Activated CD4-positive, alpha-beta T cell treated with anti-CD3 and anti-CD28 coated beads, Interleukin-2, amount 50 U/mL, for 4 hours (primary cell): ENCODE data around the gene SMARCC1.

Experiments used
- DNase-seq, 2 experiments: peaks; one replicate each; pipeline ENCODE4 v3.0.0-alpha.2; 2020

The SMARCC1 gene

GRCh38 chr3:47688488-47688887 lies 93.2 kb downstream of the SMARCC1 start:
- no peak for DNase-seq

- DNase-seq, result no peak
Observed at GRCh38 chr3:47685037-47685436, 96.7 kb downstream of the SMARCC1 start.

- no peak for DNase-seq
Observed at GRCh38 chr3:47681016-47681415, 100.7 kb downstream of the SMARCC1 start.

- DNase-seq, result no peak
Observed at GRCh38 chr3:47678446-47679338, 103.0 kb downstream of the SMARCC1 start.

- no peak for DNase-seq
Observed at GRCh38 chr3:47669026-47669749, 112.5 kb downstream of the SMARCC1 start.

GRCh38 chr3:47666118-47666517 lies 115.6 kb downstream of the SMARCC1 start:
- no peak for DNase-seq

- DNase-seq, result no peak
Observed at GRCh38 chr3:47664519-47664918, 117.2 kb downstream of the SMARCC1 start.

GRCh38 chr3:47663630-47664240 lies 118.0 kb downstream of the SMARCC1 start:
- DNase-seq, result no peak

GRCh38 chr3:47661121-47661752 lies 120.5 kb downstream of the SMARCC1 start:
- no peak for DNase-seq

GRCh38 chr3:47658444-47658843 lies 123.2 kb downstream of the SMARCC1 start:
- DNase-seq, result no peak

GRCh38 chr3:47652142-47652541 lies 129.6 kb downstream of the SMARCC1 start:
- no peak for DNase-seq

GRCh38 chr3:47650294-47650693 lies 131.4 kb downstream of the SMARCC1 start:
- no peak for DNase-seq

- no peak for DNase-seq
Observed at GRCh38 chr3:47647550-47647949, 134.1 kb downstream of the SMARCC1 start.

- DNase-seq, result no peak
Observed at GRCh38 chr3:47646362-47646761, 135.3 kb downstream of the SMARCC1 start.

GRCh38 chr3:47645551-47645950 lies 136.1 kb downstream of the SMARCC1 start:
- no peak for DNase-seq

- no peak for DNase-seq
Observed at GRCh38 chr3:47643092-47643491, 138.6 kb downstream of the SMARCC1 start.

- no peak for DNase-seq
Observed at GRCh38 chr3:47641739-47642138, 140.0 kb downstream of the SMARCC1 start.

- DNase-seq, result no peak
Observed at GRCh38 chr3:47636921-47637320, 144.8 kb downstream of the SMARCC1 start.

GRCh38 chr3:47636225-47636624 lies 145.5 kb downstream of the SMARCC1 start:
- no peak for DNase-seq

GRCh38 chr3:47635536-47635935 lies 146.2 kb downstream of the SMARCC1 start:
- DNase-seq, result no peak

GRCh38 chr3:47634996-47635395 lies 146.7 kb downstream of the SMARCC1 start:
- DNase-seq, result no peak

- no peak for DNase-seq
Observed at GRCh38 chr3:47630810-47631209, 150.9 kb downstream of the SMARCC1 start.

GRCh38 chr3:47629770-47630169 lies 151.9 kb downstream of the SMARCC1 start:
- no peak for DNase-seq
